ENCODE data around the gene CTIF.
A peak's percentile ranks its signal among the peaks of the same experiment; 100 is the strongest.

Gene CTIF

GRCh38 chr18:48818329-48819254, 279.8 kb downstream of the CTIF start:
- DNase-seq (ENCODE audit: insufficient read length) (no peak), FAIRE-seq (no peak)
- TF ChIP-seq POLR2AphosphoS5 (IDR thresholded peaks at IDR 0.05; ENCODE audit: low read depth, low read length) = no peak
- no peak for TF ChIP-seq POLR2A (IDR thresholded peaks at IDR 0.05; ENCODE audit: low read depth, low read length)
- no peak for TF ChIP-seq TAF1 (IDR thresholded peaks at IDR 0.05; ENCODE audit: borderline replicate concordance, low read depth, low read length)

- DNase-seq (ENCODE audit: insufficient read length) = no peak
- TF ChIP-seq POLR2A (IDR thresholded peaks at IDR 0.05; ENCODE audit: low read depth, low read length) (no peak), TAF1 (IDR thresholded peaks at IDR 0.05; ENCODE audit: borderline replicate concordance, low read depth, low read length) (no peak), POLR2AphosphoS5 (IDR thresholded peaks at IDR 0.05; ENCODE audit: low read depth, low read length) (no peak)
- FAIRE-seq = no peak
These were observed 280.4 kb downstream of the CTIF start for GRCh38 chr18:48819276-48819675.

- DNase-seq (ENCODE audit: insufficient read length) = no peak
- no peak for FAIRE-seq
- TF ChIP-seq POLR2A (IDR thresholded peaks at IDR 0.05; ENCODE audit: low read depth, low read length) (no peak), POLR2AphosphoS5 (IDR thresholded peaks at IDR 0.05; ENCODE audit: low read depth, low read length) (no peak), TAF1 (IDR thresholded peaks at IDR 0.05; ENCODE audit: borderline replicate concordance, low read depth, low read length) (no peak)
These were observed 281.1 kb downstream of the CTIF start for GRCh38 chr18:48819781-48820482.

- DNase-seq (ENCODE audit: insufficient read length) (peak; percentile 68), FAIRE-seq (peak; percentile 100)
- TF ChIP-seq POLR2AphosphoS5 (IDR thresholded peaks at IDR 0.05; ENCODE audit: low read depth, low read length) (no peak), TAF1 (IDR thresholded peaks at IDR 0.05; ENCODE audit: borderline replicate concordance, low read depth, low read length) (no peak; the same call in 1 of the 2 replicates), POLR2A (IDR thresholded peaks at IDR 0.05; ENCODE audit: low read depth, low read length) (no peak; the same call in 1 of the 2 replicates)
These were observed 281.8 kb downstream of the CTIF start for GRCh38 chr18:48820483-48821250.

GRCh38 chr18:48821251-48821590, 282.4 kb downstream of the CTIF start:
- no peak for DNase-seq (ENCODE audit: insufficient read length)
- TF ChIP-seq POLR2A (IDR thresholded peaks at IDR 0.05; ENCODE audit: low read depth, low read length) (no peak), TAF1 (IDR thresholded peaks at IDR 0.05; ENCODE audit: borderline replicate concordance, low read depth, low read length) (no peak), POLR2AphosphoS5 (IDR thresholded peaks at IDR 0.05; ENCODE audit: low read depth, low read length) (no peak)
- FAIRE-seq = no peak

GRCh38 chr18:48821845-48822244, 283.0 kb downstream of the CTIF start:
- DNase-seq (ENCODE audit: insufficient read length) = no peak
- no peak for TF ChIP-seq POLR2A (IDR thresholded peaks at IDR 0.05; ENCODE audit: low read depth, low read length)
- no peak for TF ChIP-seq TAF1 (IDR thresholded peaks at IDR 0.05; ENCODE audit: borderline replicate concordance, low read depth, low read length)
- TF ChIP-seq POLR2AphosphoS5 (IDR thresholded peaks at IDR 0.05; ENCODE audit: low read depth, low read length) = no peak
- FAIRE-seq = no peak

- no peak for FAIRE-seq
- no peak for DNase-seq (ENCODE audit: insufficient read length)
- no peak for TF ChIP-seq POLR2A (IDR thresholded peaks at IDR 0.05; ENCODE audit: low read depth, low read length)
- TF ChIP-seq TAF1 (IDR thresholded peaks at IDR 0.05; ENCODE audit: borderline replicate concordance, low read depth, low read length) = no peak
- no peak for TF ChIP-seq POLR2AphosphoS5 (IDR thresholded peaks at IDR 0.05; ENCODE audit: low read depth, low read length)
These were observed 285.6 kb downstream of the CTIF start for GRCh38 chr18:48824231-48824970.

GRCh38 chr18:48825101-48825745, 286.4 kb downstream of the CTIF start:
- DNase-seq (ENCODE audit: insufficient read length) (no peak), FAIRE-seq (no peak)
- TF ChIP-seq POLR2A (IDR thresholded peaks at IDR 0.05; ENCODE audit: low read depth, low read length) (no peak), POLR2AphosphoS5 (IDR thresholded peaks at IDR 0.05; ENCODE audit: low read depth, low read length) (no peak), TAF1 (IDR thresholded peaks at IDR 0.05; ENCODE audit: borderline replicate concordance, low read depth, low read length) (no peak)

- no peak for DNase-seq (ENCODE audit: insufficient read length)
- no peak for FAIRE-seq
- no peak for TF ChIP-seq TAF1 (IDR thresholded peaks at IDR 0.05; ENCODE audit: borderline replicate concordance, low read depth, low read length)
- no peak for TF ChIP-seq POLR2A (IDR thresholded peaks at IDR 0.05; ENCODE audit: low read depth, low read length)
- TF ChIP-seq POLR2AphosphoS5 (IDR thresholded peaks at IDR 0.05; ENCODE audit: low read depth, low read length) = no peak
These were observed 287.4 kb downstream of the CTIF start for GRCh38 chr18:48826271-48826670.

GRCh38 chr18:48826806-48827205, 288.0 kb downstream of the CTIF start:
- DNase-seq (ENCODE audit: insufficient read length) = no peak
- no peak for FAIRE-seq
- TF ChIP-seq POLR2A (IDR thresholded peaks at IDR 0.05; ENCODE audit: low read depth, low read length) (no peak), POLR2AphosphoS5 (IDR thresholded peaks at IDR 0.05; ENCODE audit: low read depth, low read length) (no peak), TAF1 (IDR thresholded peaks at IDR 0.05; ENCODE audit: borderline replicate concordance, low read depth, low read length) (no peak)
